Measurements from ENCODE around the gene STK39. TPM values are rescaled to one million over a fixed set of nuclear protein-coding genes. Genes with fewer than 3 reads are reported as not detected.
"Not testable (repeated sequence)": the region's sequence is repeated elsewhere in the genome, so short reads cannot be mapped to it uniquely, and the experiment has no call there.

The STK39 gene
- 40.5 TPM for total RNA-seq
- long read RNA-seq, partial matches to known transcripts: 11 of 35 reads
- long read RNA-seq, other reads (novel, unspliced or antisense): 24 of 35 reads

- peak; percentile 91 for DNase-seq (ENCODE audit: low spot score)
These were observed at the start of gene STK39 for GRCh38 chr2:168247341-168248261. Gene STK39 (minus strand): TSS chr2:168247595. CDS start chr2:168247435, 160 bp downstream.

GRCh38 chr2:168295051-168295450, 47.7 kb upstream of the STK39 start:
- DNase-seq (ENCODE audit: low spot score): no peak

GRCh38 chr2:168294409-168294808, 47.0 kb upstream of the STK39 start:
- DNase-seq (ENCODE audit: low spot score): no peak

- no peak for DNase-seq (ENCODE audit: low spot score)
These were observed 46.4 kb upstream of the STK39 start for GRCh38 chr2:168293766-168294165.

- DNase-seq (ENCODE audit: low spot score): no peak
These were observed 43.0 kb upstream of the STK39 start for GRCh38 chr2:168290391-168290790.

- no peak for DNase-seq (ENCODE audit: low spot score)
These were observed 42.5 kb upstream of the STK39 start for GRCh38 chr2:168289880-168290279.

GRCh38 chr2:168286535-168286934, 39.1 kb upstream of the STK39 start:
- DNase-seq (ENCODE audit: low spot score): no peak

GRCh38 chr2:168278424-168278888, 31.1 kb upstream of the STK39 start:
- no peak for DNase-seq (ENCODE audit: low spot score)

- DNase-seq (ENCODE audit: low spot score): no peak
These were observed 29.9 kb upstream of the STK39 start for GRCh38 chr2:168277276-168277675.

GRCh38 chr2:168272225-168272624, 24.8 kb upstream of the STK39 start:
- DNase-seq (ENCODE audit: low spot score): no peak

- DNase-seq (ENCODE audit: low spot score): not testable (repeated sequence)
These were observed 15.5 kb upstream of the STK39 start for GRCh38 chr2:168262926-168263325.

- DNase-seq (ENCODE audit: low spot score): no peak
These were observed 9.1 kb upstream of the STK39 start for GRCh38 chr2:168256448-168256847.

GRCh38 chr2:168255866-168256265, 8.5 kb upstream of the STK39 start:
- no peak for DNase-seq (ENCODE audit: low spot score)

GRCh38 chr2:168255103-168255502, 7.7 kb upstream of the STK39 start:
- no peak for DNase-seq (ENCODE audit: low spot score)

- no peak for DNase-seq (ENCODE audit: low spot score)
These were observed 7.0 kb upstream of the STK39 start for GRCh38 chr2:168254158-168254935.

GRCh38 chr2:168253379-168253778, 6.0 kb upstream of the STK39 start:
- no peak for DNase-seq (ENCODE audit: low spot score)

- DNase-seq (ENCODE audit: low spot score): no peak
These were observed 5.6 kb upstream of the STK39 start for GRCh38 chr2:168252976-168253375.

GRCh38 chr2:168246483-168247340, 683 bp downstream of the STK39 start:
- DNase-seq (ENCODE audit: low spot score): peak; percentile 91

- no peak for DNase-seq (ENCODE audit: low spot score)
These were observed 1.3 kb downstream of the STK39 start for GRCh38 chr2:168246072-168246482.

- DNase-seq (ENCODE audit: low spot score): no peak
These were observed 2.1 kb downstream of the STK39 start for GRCh38 chr2:168245074-168245825.
